A549 treated with RU486 at 1 μM for 4 hours (cell line): Measurements from ENCODE around the gene TMEM94. TPM values are rescaled to one million over a fixed set of nuclear protein-coding genes. Genes with fewer than 3 reads are reported as not detected.

Experiments used
- total RNA-seq: library from RNA; stranded (reverse); fragments of 200-300 nt; extraction: Qiagen RNA extraction; gene quantifications from 5 replicates; pipeline ENCODE4 v1.2.3, GENCODE V29; 2022; ENCODE audit warnings: low read depth

TMEM94 gene
- 35.5 to 49.1 TPM (median 43.1 TPM) in 5 replicates for total RNA-seq

GRCh38 chr17:75456417-75457046 is at the start of gene TMEM94:
Gene TMEM94, plus strand, starts transcription at chr17:75456635. Its CDS starts 15,271 bp downstream, at chr17:75471906.

GRCh38 chr17:75515496-75516254 is 59.2 kb downstream of the TMEM94 start, which contains the start of gene CASKIN2:
Gene CASKIN2, minus strand, starts transcription at chr17:75515537. Its CDS starts 1,733 bp downstream, at chr17:75513804.

GRCh38 chr17:75516255-75516618 is 59.8 kb downstream of the TMEM94 start, which contains the start of gene TSEN54:
Gene TSEN54, plus strand, starts transcription at chr17:75516528. Its CDS starts 33 bp downstream, at chr17:75516561.

GRCh38 chr17:75524970-75525805 is 68.8 kb downstream of the TMEM94 start, which contains the start of gene LLGL2:
Gene LLGL2, plus strand, starts transcription at chr17:75525697. Its CDS starts 17,730 bp downstream, at chr17:75543427.

Other genes with a start within 250 kb of the TMEM94 start
- gene GGA3, start 195.0 kb upstream of the TMEM94 start, total RNA-seq: 22.7 to 29.3 TPM (median 27.7 TPM) in 5 replicates
- 143 to 203 TPM (median 172 TPM) in 5 replicates for gene MRPS7, start 194.8 kb upstream of the TMEM94 start, total RNA-seq
- gene MIF4GD, start 185.4 kb upstream of the TMEM94 start, total RNA-seq: 32.8 to 37.8 TPM (median 37.2 TPM) in 5 replicates
- gene SLC25A19, start 167.2 kb upstream of the TMEM94 start, total RNA-seq: 18.2 to 25.0 TPM (median 21.2 TPM) in 5 replicates
- gene GRB2, start 51.0 kb upstream of the TMEM94 start, total RNA-seq: 97.4 to 132 TPM (median 98.2 TPM) in 5 replicates
- gene CASKIN2, start 58.9 kb downstream of the TMEM94 start, total RNA-seq: 7.5 to 12.7 TPM (median 9.3 TPM) in 5 replicates
- 24.6 to 49.5 TPM (median 42.8 TPM) in 5 replicates for gene TSEN54, start 59.9 kb downstream of the TMEM94 start, total RNA-seq
- 13.4 to 28.9 TPM (median 25.5 TPM) in 5 replicates for gene LLGL2, start 69.1 kb downstream of the TMEM94 start, total RNA-seq
- 33.4 to 72.6 TPM (median 52.6 TPM) in 5 replicates for gene MYO15B, start 131.2 kb downstream of the TMEM94 start, total RNA-seq
- 0.32 to 2.4 TPM (median 0.59 TPM) in 5 replicates for gene SMIM5, start 176.8 kb downstream of the TMEM94 start, total RNA-seq
- 16.6 to 26.3 TPM (median 25.0 TPM) in 5 replicates for gene RECQL5, start 210.5 kb downstream of the TMEM94 start, total RNA-seq
- gene SAP30BP, start 210.7 kb downstream of the TMEM94 start, total RNA-seq: 103 to 124 TPM (median 110 TPM) in 5 replicates